Measurements from ENCODE around the gene TRDMT1. TPM values are rescaled to one million over a fixed set of nuclear protein-coding genes. Genes with fewer than 3 reads are reported as not detected.

The TRDMT1 gene
- total RNA-seq, 2 donors from 2014 or later = 4.8 to 5.0 TPM

- intact Hi-C loops (cut with DNase I) = no loop called here
- DNase-seq (no peak), ATAC-seq (no peak)
These were observed 12.8 kb downstream of the TRDMT1 start for GRCh38 chr10:17188644-17189172.

GRCh38 chr10:17185873-17186272 lies 15.6 kb downstream of the TRDMT1 start:
- ATAC-seq (no peak), DNase-seq (no peak)
- intact Hi-C loops (cut with DNase I) = no loop called here

- no peak for ATAC-seq
- intact Hi-C loops (cut with DNase I) = no loop called here
- DNase-seq = no peak
These were observed 18.4 kb downstream of the TRDMT1 start for GRCh38 chr10:17183110-17183509.

GRCh38 chr10:17181751-17182150 lies 19.7 kb downstream of the TRDMT1 start:
- no peak for ATAC-seq
- no peak for DNase-seq
- intact Hi-C loops (cut with DNase I) = no loop called here

- ATAC-seq (no peak), DNase-seq (no peak)
- intact Hi-C loops (cut with DNase I) = no loop called here
These were observed 20.4 kb downstream of the TRDMT1 start for GRCh38 chr10:17181110-17181509.

- ATAC-seq (no peak), DNase-seq (no peak)
- intact Hi-C loops (cut with DNase I) = no loop called here
These were observed 22.5 kb downstream of the TRDMT1 start for GRCh38 chr10:17179002-17179401.

GRCh38 chr10:17178006-17178405 lies 23.5 kb downstream of the TRDMT1 start:
- ATAC-seq (no peak), DNase-seq (no peak)
- intact Hi-C loops (cut with DNase I) = no loop called here

GRCh38 chr10:17177014-17177413 lies 24.5 kb downstream of the TRDMT1 start:
- no peak for DNase-seq
- ATAC-seq = no peak
- intact Hi-C loops (cut with DNase I) = no loop called here

GRCh38 chr10:17176091-17176490 lies 25.4 kb downstream of the TRDMT1 start:
- no peak for ATAC-seq
- intact Hi-C loops (cut with DNase I) = no loop called here
- DNase-seq = no peak

GRCh38 chr10:17175551-17175950 lies 25.9 kb downstream of the TRDMT1 start:
- no peak for ATAC-seq
- no peak for DNase-seq
- intact Hi-C loops (cut with DNase I) = no loop called here

GRCh38 chr10:17174626-17175025 lies 26.8 kb downstream of the TRDMT1 start:
- DNase-seq = no peak

GRCh38 chr10:17171141-17171641 lies 30.3 kb downstream of the TRDMT1 start:
- intact Hi-C loops (cut with DNase I) = no loop called here
- DNase-seq (no peak), ATAC-seq (peak in 1 of 2 donors; percentile 29)

More at GRCh38 chr10:17174626-17175025, 26.8 kb downstream of the TRDMT1 start:
- intact Hi-C loops (cut with DNase I) = no loop called here
- ATAC-seq = no peak

- DNase-seq (no peak), ATAC-seq (peak; percentile 55)
- intact Hi-C loops (cut with DNase I) = no loop called here
These were observed 31.7 kb downstream of the TRDMT1 start for GRCh38 chr10:17169803-17170202.

GRCh38 chr10:17166699-17167098 lies 34.8 kb downstream of the TRDMT1 start:
- ATAC-seq (no peak), DNase-seq (no peak)
- intact Hi-C loops (cut with DNase I) = no loop called here

- ATAC-seq (no peak), DNase-seq (no peak)
- intact Hi-C loops (cut with DNase I) = no loop called here
These were observed 38.6 kb downstream of the TRDMT1 start for GRCh38 chr10:17162828-17163227.

GRCh38 chr10:17161775-17162174 lies 39.7 kb downstream of the TRDMT1 start:
- ATAC-seq (no peak), DNase-seq (no peak)
- intact Hi-C loops (cut with DNase I) = no loop called here

GRCh38 chr10:17157024-17157423 lies 44.4 kb downstream of the TRDMT1 start:
- DNase-seq = no peak
- ATAC-seq = no peak
- intact Hi-C loops (cut with DNase I) = no loop called here

GRCh38 chr10:17155826-17156225 lies 45.6 kb downstream of the TRDMT1 start:
- intact Hi-C loops (cut with DNase I) = no loop called here
- no peak for DNase-seq
- no peak for ATAC-seq

- ATAC-seq (no peak), DNase-seq (no peak)
- intact Hi-C loops (cut with DNase I) = no loop called here
These were observed 47.4 kb downstream of the TRDMT1 start for GRCh38 chr10:17154116-17154515.

- DNase-seq (no peak), ATAC-seq (no peak)
- intact Hi-C loops (cut with DNase I) = no loop called here
These were observed 48.2 kb downstream of the TRDMT1 start for GRCh38 chr10:17153321-17153720.

- DNase-seq (no peak), ATAC-seq (no peak)
- intact Hi-C loops (cut with DNase I) = no loop called here
These were observed 49.8 kb downstream of the TRDMT1 start for GRCh38 chr10:17151716-17152115.
